ENCODE measurements around the gene ALX4. TPM values are rescaled to one million over a fixed set of nuclear protein-coding genes. Genes with fewer than 3 reads are reported as not detected.

The ALX4 gene
- total and polyA plus RNA-seq, 2 of the 8 experiments (the other 6 are each of a cell fraction or from before 2014, with no cell fraction given) = not detected

DNA sequence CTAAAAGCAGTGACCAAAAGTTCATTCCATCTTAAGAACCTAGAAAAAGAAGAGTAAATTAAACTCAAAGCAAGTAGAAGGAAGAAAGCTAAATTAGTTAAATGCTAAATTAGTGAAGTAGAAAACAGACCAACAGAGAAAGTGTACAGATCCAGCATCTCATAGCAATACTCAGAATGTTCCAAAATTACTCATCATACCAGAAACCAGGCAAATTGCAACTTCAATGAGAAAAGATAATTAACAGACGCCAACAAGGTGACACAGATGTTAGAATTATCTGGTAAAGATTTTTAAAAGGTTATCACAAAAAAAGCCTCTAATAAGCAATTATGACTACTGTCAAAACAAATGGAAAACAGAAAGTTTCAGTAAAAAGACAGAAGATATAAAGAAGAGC is 96.8 kb downstream of the ALX4 start (continued):
- TF ChIP-seq CHD1 (IDR thresholded peaks at IDR 0.05; ENCODE audit: low read depth, low read length) (no peak), SIN3A (conservative IDR thresholded peaks at IDR 0.05 in 1 of 2, IDR thresholded peaks at IDR 0.05 in 1 of 2; ENCODE audit: low read depth in 1 of 2, low read length in 2 of 2) (no peak), SP1 (IDR thresholded peaks at IDR 0.05; ENCODE audit: low read depth, low read length) (no peak), SUZ12 (IDR thresholded peaks at IDR 0.05; ENCODE audit: low read length) (no peak)
